GM18517 (cell line): ENCODE data around the gene TMEM101.
"Not testable (repeated sequence)": the region's sequence is repeated elsewhere in the genome, so short reads cannot be mapped to it uniquely, and the experiment has no call there.

Experiments used
- ATAC-seq: cut with Tn5 transposase; IDR thresholded peaks from one replicate; pipeline ENCODE4 v1.9.1; 2021; ENCODE audit warnings: mild to moderate bottlenecking, moderate library complexity; ENCODE audit not compliant: unreplicated experiment

TMEM101 gene

GRCh38 chr17:44024271-44024663, 9.5 kb upstream of the TMEM101 start:
- ATAC-seq: no peak

DNA sequence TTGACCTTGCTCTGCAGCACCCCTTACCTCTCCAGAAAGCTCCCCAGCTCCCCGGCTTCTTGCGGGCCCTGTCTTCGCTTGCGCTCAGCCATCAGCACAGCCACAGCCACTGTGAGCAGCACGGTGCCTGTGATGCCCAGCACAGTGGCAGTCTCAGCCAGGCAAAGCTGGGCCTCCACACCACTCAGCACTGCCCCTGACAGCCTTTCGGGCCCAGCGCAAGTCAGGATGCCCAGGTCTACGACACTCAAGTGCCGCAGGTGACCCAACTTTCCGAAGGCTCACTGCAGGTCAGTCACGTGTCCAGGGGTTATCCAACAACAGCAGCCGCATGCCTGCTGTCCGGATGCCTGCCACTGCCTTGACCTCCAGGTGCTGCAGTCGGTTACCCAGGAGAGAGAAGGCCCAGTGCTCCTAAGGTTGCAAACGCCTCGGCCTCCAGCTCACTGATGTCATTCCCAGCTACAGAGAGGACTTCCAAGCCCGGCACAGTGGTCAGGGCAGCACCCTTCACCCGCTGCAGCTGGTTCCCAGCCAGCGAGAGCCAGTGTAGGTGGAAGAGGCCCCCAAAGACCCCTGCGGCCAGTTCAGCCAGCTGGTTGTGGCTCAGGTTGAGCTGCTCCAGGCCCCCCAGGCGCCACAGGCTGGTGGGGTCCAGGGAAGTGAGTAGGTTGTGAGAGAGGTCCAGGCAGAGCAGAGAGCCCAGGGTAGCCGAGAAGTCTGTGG, 8.9 kb upstream of the TMEM101 start:
- no peak for ATAC-seq

- ATAC-seq: no peak
Observed at GRCh38 chr17:44022246-44022645, 7.5 kb upstream of the TMEM101 start.

DNA sequence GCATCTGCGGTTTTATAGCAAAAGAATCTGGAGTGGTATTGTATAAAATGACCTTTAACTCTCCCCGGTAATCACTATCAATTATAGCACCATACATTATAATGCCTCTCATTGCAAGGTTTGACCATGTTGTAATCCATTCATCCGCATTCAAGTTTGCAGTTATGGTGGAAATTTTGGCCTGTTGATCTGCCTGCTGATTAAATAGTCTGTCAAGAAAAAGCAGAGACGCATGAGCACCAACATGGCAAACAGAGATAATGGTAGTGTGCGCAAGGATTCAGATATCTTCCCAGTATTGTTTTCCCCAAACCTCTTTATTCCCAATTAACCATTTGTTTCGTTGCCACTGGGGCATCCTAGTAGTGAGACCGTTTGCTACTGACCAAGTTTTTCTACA, 6.5 kb upstream of the TMEM101 start:
- not testable (repeated sequence) for ATAC-seq

DNA sequence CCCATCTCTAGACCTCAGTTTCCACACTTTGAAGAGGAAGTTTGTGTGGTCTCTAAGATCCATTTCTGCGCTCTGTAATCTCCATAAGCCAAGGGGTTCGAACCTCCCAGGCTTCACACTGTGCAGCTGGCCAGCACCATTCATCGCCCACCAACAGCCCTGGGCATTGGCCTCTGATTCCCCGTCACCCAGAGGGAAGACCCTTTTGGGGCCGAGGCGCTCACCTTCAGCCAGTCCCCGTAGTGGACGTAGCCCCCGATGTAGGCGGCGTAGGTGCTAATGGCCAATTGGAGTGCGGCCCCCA, 678 bp downstream of the TMEM101 start:
- no peak for ATAC-seq

DNA sequence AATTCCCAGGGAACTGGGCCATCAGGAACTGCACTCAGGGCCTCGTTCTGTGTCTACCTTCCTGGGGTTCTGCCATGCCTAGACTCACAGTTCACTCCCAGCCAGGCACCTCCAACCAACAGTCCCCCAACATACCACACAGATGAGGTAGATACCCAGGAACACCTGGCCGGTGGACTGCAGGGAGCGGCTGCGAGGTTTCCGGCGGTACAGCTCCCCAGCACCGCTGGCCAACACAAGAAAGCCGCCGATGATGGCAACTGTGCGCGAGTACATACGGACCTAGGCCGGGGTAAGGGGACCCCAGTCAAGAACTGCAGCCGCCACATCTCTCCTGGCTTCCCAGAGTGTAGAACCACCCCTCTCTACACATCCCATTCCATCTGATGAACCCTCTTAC, 1.9 kb downstream of the TMEM101 start:
- ATAC-seq: no peak

DNA sequence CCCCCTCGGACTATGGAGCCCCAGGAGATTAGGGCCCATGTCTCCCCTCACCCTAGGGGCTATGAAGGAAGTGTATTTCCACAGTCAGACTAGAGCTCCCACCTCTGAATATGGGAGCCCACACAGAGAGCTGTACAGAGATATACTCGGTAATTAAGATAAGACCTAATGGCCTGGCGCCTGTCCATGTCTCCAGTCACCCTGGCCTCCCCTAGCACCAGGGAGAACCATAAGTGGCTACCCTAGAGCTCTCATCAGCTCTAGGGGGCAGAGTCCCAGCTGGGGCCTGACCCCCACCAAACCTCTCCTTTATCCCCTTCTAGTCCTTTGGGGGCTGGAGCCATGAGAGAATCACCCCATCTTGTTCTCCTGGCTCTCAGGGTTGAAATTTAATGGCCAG, 2.4 kb downstream of the TMEM101 start:
- ATAC-seq: no peak

DNA sequence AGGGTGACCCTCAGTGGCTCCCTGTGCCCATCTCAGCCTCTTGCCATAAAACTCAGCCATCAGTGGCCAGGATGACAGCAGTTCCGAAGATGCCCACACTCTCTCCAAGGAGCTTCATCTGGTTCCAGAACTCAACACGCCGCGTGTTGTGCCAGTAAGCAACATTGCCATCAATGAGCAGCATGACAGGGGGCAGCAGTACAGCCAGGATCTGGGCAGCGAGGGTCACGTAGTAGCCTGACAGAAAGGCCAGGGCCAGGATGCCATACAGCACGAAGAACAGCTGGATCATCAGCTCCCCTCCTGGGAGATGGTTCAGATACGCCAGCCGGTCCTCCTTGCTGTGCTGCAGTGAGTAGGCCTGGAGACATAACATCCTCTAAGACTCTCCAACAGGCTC, 2.9 kb downstream of the TMEM101 start:
- no peak for ATAC-seq

- no peak for ATAC-seq
Observed at GRCh38 chr17:44010966-44011647, 3.7 kb downstream of the TMEM101 start.

GRCh38 chr17:44008205-44008909, 6.4 kb downstream of the TMEM101 start:
- no peak for ATAC-seq

GRCh38 chr17:44007346-44008204, 7.2 kb downstream of the TMEM101 start:
- no peak for ATAC-seq

DNA sequence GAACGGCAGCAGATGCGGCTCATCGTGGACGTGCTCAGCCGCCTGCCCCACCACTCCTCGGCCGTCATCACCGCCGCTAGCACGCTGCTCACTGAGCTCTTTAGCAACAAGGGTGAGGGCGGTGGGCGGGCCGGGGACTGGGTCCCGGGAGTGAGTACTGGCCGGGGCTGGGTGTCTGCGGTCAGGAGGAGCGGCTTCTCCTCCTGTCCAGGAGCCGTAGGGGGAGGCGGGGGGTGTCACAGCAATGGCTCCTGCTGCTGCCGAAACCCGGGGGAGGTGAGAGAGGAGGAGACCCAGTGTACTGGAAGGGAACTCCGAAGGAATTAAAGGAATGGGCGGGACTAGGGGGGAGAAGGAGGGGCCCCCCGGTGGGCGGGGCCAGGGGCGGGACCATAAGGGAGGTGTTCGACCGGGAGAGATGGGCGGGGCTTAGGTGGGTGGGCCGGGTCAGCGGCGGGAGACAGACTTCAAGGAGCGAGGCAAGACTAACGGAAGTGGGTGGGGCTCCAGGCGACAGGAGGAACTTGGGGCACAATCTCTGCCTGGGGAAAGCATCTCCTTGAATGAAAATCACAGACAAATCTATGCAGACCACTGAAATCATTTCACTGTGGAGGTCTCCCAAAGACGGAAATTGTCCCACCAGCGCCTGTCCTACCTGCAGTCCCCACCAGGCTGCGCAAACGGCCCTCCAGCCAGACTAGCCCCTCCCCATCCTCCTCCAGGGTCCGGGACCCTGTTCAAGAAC, 8.0 kb downstream of the TMEM101 start:
- ATAC-seq: peak; percentile 43

GRCh38 chr17:44006272-44006597, 8.5 kb downstream of the TMEM101 start:
- ATAC-seq: no peak

DNA sequence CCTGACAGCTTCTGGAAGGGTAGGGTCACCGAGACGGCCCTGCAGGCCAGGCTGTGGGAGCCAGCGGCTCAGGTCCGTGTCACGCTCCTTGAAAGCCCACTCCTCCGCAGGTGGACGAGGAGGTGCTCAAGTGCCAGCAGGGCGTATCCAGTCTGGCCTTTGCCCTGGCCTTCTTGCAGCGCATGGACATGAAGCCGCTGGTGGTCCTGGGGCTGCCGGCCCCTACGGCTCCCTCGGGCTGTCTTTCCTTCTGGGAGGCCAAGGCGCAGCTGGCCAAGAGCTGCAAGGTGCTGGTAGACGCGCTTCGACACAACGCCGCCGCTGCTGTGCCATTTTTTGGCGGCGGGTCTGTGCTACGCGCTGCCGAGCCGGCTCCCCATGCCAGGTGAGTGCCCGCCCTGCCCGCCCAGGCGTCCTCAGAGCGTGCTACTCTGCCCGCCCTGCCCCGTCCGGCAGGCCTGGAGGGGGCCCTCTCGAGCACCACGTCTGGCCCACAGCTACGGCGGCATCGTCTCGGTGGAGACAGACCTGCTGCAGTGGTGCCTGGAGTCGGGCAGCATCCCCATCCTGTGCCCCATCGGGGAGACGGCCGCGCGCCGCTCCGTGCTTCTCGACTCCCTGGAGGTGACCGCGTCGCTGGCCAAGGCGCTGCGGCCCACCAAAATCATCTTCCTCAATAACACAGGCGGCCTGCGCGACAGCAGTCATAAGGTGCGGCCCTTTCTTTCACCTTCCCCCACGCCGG, 9.1 kb downstream of the TMEM101 start:
- ATAC-seq: no peak

DNA sequence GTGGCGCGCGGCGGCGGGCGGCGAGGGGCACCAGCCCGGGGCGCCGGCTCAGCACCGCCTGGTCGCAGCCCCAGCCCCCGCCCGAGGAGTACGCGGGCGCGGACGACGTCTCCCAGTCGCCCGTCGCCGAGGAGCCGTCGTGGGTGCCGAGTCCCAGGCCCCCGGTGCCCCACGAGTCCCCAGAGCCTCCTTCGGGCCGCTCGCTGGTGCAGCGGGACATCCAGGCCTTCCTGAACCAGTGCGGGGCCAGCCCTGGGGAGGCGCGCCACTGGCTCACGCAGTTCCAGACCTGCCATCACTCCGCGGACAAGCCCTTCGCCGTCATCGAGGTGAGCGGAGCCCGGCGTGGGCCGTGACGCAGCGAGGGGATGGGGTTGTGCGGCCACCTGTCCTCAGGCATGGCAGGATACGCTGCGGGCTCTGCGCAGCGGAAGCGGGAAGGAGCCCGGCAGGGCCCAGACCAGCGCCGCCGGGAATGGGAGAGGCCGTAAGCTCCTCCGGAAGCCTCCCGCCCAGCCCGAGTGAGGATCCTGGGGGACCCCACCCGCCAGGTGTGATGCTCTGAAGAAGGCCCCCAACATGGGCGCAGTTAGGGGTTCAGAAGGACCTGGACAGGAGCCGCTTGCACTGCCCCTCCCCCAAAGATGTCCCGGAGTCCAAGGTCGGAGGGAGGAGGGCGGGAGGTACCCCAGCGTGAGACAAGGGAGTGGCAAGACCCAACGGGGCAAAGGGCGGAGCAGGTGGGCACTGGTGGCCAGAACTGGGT, 9.8 kb downstream of the TMEM101 start:
- ATAC-seq: no peak

DNA sequence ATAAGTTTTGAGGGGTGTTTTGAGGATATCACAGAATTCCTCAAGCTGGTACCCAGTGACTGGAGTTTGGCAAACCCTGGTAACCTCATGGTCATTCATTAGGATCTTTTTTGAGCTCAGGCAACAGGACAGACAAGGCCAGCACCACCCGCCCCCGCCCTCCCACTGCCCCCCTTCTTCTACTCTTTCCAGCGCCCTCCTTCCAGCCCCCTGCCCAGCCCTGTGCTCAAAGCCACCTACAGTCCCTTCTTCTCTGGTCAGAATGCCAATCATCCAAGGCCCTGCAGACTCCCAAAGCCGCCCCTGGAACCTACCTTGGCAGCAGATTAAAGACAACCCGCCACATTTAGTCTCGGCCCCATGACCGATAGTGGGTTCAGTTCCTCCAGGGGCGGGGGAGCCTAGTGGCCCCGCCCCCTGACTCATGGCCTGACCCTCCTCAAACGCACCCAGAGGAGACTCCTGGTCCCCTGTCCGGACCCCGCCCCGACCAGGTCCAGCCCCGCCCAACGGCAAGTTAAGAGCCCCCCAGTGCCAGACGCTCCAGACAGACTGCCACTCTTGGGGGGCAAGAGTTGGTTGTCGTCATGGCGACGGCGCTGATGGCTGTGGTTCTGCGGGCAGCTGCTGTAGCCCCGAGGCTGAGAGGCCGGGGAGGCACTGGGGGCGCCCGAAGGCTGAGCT, 10.5 kb downstream of the TMEM101 start, which contains the start of gene NAGS:
TSS of gene NAGS (plus strand) at position 546 of the 684 bp plus-strand sequence. CDS start at position 588, 42 bp downstream.
- no peak for ATAC-seq

- no peak for ATAC-seq
Observed at GRCh38 chr17:44002141-44002848, 12.5 kb downstream of the TMEM101 start.

DNA sequence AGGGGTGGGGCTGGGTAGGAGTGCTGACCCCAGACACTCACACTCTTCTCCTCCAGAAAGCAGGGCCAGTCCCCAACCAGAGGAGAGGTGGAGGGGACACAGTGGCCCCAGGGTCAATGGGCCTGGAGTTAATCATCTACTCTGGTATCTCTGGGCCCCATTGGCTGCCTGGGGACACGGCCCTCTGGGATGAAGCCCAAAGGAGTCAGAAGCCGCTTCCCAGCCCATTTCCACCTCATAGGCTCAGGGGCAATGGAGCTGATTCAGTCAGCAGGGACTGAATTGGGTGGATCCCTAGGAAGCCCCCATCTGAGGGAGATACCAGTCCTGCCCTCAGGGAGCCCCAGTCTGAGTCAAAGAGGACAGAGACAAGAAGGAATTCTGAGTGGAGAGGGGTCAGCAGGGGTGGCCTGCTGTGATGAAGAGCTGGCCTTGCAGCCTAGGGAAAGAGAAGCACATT, 13.3 kb downstream of the TMEM101 start:
- ATAC-seq: no peak
